ENCODE results near the gene PAX2.

The PAX2 gene

DNA sequence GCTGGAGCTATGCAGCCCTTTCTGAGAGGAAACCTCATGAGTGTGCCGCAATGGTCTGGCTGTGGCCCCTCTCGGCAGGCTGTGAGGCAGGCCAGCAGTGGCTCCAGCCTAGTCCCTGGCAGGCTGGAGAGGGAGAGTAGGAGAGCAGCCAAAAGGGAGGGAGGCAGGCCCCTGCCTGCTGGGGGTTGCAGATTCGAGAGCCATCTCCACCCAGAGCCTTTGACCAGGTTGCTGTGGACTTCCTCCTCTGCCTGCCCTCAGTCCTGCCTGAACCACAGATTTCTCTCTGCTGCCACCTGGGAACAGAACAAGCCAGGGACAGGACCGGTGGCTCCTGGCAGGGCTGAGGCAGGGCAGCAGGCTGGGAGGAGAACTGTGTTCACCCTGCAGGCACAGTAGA is 13.9 kb downstream of the PAX2 start:
- no peak overlapping the region for H3K27ac ChIP-seq
- TF ChIP-seq, protein P1, sequence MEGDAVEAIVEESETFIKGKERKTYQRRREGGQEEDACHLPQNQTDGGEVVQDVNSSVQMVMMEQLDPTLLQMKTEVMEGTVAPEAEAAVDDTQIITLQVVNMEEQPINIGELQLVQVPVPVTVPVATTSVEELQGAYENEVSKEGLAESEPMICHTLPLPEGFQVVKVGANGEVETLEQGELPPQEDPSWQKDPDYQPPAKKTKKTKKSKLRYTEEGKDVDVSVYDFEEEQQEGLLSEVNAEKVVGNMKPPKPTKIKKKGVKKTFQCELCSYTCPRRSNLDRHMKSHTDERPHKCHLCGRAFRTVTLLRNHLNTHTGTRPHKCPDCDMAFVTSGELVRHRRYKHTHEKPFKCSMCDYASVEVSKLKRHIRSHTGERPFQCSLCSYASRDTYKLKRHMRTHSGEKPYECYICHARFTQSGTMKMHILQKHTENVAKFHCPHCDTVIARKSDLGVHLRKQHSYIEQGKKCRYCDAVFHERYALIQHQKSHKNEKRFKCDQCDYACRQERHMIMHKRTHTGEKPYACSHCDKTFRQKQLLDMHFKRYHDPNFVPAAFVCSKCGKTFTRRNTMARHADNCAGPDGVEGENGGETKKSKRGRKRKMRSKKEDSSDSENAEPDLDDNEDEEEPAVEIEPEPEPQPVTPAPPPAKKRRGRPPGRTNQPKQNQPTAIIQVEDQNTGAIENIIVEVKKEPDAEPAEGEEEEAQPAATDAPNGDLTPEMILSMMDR (conservative IDR thresholded peaks at IDR 0.05), result no peak

DNA sequence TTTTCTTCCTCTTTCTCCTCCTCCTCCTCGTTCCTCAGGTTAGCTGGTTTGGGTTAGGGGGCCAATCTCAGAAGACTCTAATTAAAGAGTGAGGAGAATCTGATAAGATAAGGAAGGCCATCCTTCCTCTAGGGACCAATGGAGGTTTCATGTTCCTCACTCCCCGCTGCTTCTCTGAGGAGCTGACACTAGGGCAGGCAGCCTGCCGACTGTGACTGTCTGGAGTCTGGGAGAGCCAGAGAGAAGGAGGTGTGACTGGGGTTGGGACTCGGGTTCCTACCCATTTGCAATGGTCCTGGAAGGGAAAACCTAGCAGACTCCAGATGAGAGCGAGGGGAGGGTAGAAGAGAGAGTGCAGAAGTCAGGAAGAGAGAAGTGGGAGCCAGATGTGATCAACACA is 15.3 kb downstream of the PAX2 start:
- TF ChIP-seq, protein P1 (conservative IDR thresholded peaks at IDR 0.05), result no peak
- no peak overlapping the region for H3K27ac ChIP-seq

- no peak overlapping the region for H3K27ac ChIP-seq
- TF ChIP-seq, protein P1 (conservative IDR thresholded peaks at IDR 0.05), result no peak
Measured at GRCh38 chr10:100761191-100761590, 15.8 kb downstream of the PAX2 start.

GRCh38 chr10:100763043-100763747 is 17.8 kb downstream of the PAX2 start:
- no peak overlapping the region for H3K27ac ChIP-seq
- TF ChIP-seq, protein P1 (conservative IDR thresholded peaks at IDR 0.05), result no peak

DNA sequence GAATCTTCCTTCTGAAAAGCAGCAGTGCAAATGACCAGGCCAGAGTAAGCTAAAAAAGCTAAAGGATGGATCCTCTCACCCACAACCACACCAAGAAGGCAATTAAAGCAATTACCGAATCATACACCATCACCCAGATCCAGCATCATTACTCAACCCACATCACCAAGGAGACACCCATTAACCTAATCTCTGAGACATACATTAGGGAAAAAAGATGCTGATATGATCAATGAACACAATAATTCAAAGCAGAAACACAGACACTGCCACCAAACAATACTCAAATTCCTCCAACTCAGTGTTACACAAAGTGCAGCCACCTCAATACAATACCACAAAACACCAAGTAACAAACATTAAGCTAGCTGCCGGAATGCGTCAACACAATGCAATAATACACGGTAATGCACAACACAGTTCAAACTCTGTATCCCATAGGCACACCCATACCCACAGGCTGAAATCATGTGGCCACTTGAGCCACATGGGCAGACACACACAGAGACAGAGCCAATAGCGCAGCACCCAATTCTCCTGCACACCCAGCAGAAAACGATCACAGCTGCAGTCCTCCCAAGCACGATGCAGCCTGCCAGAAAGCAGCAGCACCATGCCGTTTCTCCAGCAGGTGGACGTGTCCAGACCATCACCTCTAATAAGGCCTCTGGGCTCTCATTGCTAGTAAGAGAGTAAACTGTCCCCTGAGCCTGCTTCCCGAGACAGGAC is 21.5 kb downstream of the PAX2 start:
- H3K27ac ChIP-seq, result no peak overlapping the region
- TF ChIP-seq, protein P1 (conservative IDR thresholded peaks at IDR 0.05), result peak; percentile 35; the same call in 1 of the 2 replicates

DNA sequence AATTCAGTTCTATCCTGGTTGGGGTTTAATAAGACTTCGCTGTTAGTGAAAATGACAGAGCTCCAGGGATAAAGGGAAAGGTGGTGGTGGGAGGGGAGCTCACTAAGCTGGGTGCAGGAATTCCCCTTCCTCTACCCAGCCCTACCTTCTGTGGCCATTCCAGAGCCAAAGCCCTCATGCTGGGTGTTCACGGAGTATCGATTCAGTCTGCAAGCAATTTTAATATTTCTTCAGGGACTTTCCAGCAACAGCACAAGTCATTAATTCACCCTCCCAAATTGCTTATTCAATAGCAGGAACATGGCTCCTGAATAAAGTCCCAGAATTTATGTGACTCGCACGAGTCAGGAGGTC is 22.0 kb downstream of the PAX2 start:
- TF ChIP-seq, protein P1 (conservative IDR thresholded peaks at IDR 0.05), result no peak; the same call in 1 of the 2 replicates

GRCh38 chr10:100769481-100769880 is 24.1 kb downstream of the PAX2 start:
- TF ChIP-seq, protein P1 (conservative IDR thresholded peaks at IDR 0.05), result no peak
- H3K27ac ChIP-seq, result no peak overlapping the region

More for the DNA sequence above, 22.0 kb downstream of the PAX2 start:
- H3K27ac ChIP-seq, result no peak overlapping the region

Measured in VCaP (cell line).